Measurements from ENCODE around the gene LCT. TPM values are rescaled to one million over a fixed set of nuclear protein-coding genes. Genes with fewer than 3 reads are reported as not detected.

LCT gene
- total and polyA plus RNA-seq, 4 donors: 0.01 to 0.06 (median 0.02) TPM; not detected in 1

DNA sequence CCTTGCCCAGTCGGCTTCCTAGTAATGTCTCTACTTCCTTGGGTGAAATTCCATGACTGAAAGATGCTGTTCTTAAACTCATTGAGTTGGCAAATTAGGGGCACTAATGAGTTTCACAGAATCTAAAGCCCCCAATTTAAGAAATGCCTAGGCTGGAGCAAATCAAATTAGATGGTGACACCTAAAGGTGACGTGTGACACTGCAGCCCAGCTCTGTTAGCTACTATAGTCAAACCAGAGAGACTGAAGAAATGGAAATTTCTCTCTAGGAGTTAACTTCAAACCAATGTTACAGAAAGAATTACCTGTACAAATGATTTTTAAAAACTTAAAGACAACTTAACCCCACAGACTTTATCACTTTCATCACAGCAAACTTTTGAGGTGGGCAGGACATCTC, 37.2 kb downstream of the LCT start:
- 42 to 77% methylated on average over 2 of the region's 2 CpGs for WGBS, 2 donors
- DNase-seq: no peak
- H3K36me3 ChIP-seq (ENCODE audit: control insufficient read depth in 4 of 4, insufficient read depth in 4 of 4, low read length in 4 of 4): no peaks in the 10 kb centered on the region
- TF ChIP-seq, protein P1, sequence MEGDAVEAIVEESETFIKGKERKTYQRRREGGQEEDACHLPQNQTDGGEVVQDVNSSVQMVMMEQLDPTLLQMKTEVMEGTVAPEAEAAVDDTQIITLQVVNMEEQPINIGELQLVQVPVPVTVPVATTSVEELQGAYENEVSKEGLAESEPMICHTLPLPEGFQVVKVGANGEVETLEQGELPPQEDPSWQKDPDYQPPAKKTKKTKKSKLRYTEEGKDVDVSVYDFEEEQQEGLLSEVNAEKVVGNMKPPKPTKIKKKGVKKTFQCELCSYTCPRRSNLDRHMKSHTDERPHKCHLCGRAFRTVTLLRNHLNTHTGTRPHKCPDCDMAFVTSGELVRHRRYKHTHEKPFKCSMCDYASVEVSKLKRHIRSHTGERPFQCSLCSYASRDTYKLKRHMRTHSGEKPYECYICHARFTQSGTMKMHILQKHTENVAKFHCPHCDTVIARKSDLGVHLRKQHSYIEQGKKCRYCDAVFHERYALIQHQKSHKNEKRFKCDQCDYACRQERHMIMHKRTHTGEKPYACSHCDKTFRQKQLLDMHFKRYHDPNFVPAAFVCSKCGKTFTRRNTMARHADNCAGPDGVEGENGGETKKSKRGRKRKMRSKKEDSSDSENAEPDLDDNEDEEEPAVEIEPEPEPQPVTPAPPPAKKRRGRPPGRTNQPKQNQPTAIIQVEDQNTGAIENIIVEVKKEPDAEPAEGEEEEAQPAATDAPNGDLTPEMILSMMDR (IDR thresholded peaks at IDR 0.05; ENCODE audit: control extremely low read depth, extremely low read depth): no peak
- ATAC-seq (ENCODE audit: insufficient read depth, low FRiP score): no peak
- H3K9me3 ChIP-seq (ENCODE audit: control insufficient read depth in 4 of 4, insufficient read depth in 3 of 4, low read length in 3 of 4): peaks cover 0 to 5% (median 0%) of the 10 kb centered on the region in 4 donors
- H3K9ac ChIP-seq (ENCODE audit: insufficient read depth in 1 of 2, low read length in 2 of 2): no peak overlapping the region
- H3K27me3 ChIP-seq (ENCODE audit: control insufficient read depth in 3 of 3, insufficient read depth in 3 of 3, low read length in 2 of 3): no peaks in the 10 kb centered on the region
- H3K4me3 ChIP-seq: no peak overlapping the region
- no peak overlapping the region for H3K27ac ChIP-seq (ENCODE audit: low read depth in 1 of 2, low read length in 1 of 2)
- H3K4me1 ChIP-seq (ENCODE audit: control insufficient read depth in 5 of 5, insufficient read depth in 5 of 5, low read length in 5 of 5): peaks cover 0 to 7% (median 0%) of the 10 kb centered on the region in 5 donors

DNA sequence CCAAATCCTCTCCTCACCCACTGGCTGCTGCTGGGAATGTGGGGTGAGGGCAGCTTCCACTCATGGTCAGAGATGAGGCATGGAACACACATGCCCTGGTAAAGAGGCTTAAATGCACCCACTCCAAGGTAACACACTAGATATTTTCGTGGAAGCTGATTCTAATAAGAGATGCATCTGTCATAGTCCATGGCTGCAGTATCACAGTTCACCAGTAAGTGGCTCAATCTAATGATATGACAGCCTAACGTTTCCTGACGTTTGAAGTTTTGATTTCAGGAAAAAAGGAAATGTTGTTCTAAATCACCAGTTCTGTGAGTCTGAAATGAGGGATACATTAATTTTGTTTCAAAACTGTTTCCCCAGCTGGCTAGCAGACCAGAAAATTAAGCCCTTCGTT, 38.2 kb downstream of the LCT start:
- peaks cover 0 to 7% (median 0%) of the 10 kb centered on the region in 5 donors for H3K4me1 ChIP-seq (ENCODE audit: control insufficient read depth in 5 of 5, insufficient read depth in 5 of 5, low read length in 5 of 5)
- 38 to 50% methylated on average over 4 of the region's 4 CpGs for WGBS, 2 donors
- H3K4me3 ChIP-seq: no peak overlapping the region
- ATAC-seq (ENCODE audit: insufficient read depth, low FRiP score) (no peak), DNase-seq (no peak)
- no peak overlapping the region for H3K9ac ChIP-seq (ENCODE audit: insufficient read depth in 1 of 2, low read length in 2 of 2)
- no peak overlapping the region for H3K27ac ChIP-seq (ENCODE audit: low read depth in 1 of 2, low read length in 1 of 2)
- TF ChIP-seq, protein P1 (IDR thresholded peaks at IDR 0.05; ENCODE audit: control extremely low read depth, extremely low read depth): no peak
- no peaks in the 10 kb centered on the region for H3K36me3 ChIP-seq (ENCODE audit: control insufficient read depth in 4 of 4, insufficient read depth in 4 of 4, low read length in 4 of 4)
- no peaks in the 10 kb centered on the region for H3K27me3 ChIP-seq (ENCODE audit: control insufficient read depth in 3 of 3, insufficient read depth in 3 of 3, low read length in 2 of 3)
- peaks cover 0 to 5% (median 0%) of the 10 kb centered on the region in 4 donors for H3K9me3 ChIP-seq (ENCODE audit: control insufficient read depth in 4 of 4, insufficient read depth in 3 of 4, low read length in 3 of 4)

DNA sequence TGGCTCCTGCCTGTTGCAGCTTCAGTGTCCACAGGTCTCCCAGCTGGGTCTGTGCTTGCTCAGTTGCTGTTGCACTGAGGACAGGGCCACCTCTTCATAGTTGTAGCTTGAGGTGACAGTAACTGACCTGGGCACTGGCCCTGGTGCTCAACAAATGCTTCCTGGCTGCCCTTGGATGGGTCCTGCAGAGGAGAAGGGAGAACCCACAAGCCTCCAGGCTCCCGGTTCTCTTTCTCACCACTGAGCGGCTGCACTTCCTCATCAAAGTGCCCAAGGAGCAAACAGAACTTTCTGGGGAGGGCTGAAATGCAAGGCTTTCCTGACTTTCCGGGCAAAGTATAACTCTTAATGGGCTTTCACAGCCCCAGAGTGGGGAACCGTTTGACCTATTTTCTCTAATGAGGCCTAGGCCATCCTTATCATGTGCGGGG, 38.7 kb downstream of the LCT start:
- H3K36me3 ChIP-seq (ENCODE audit: control insufficient read depth in 4 of 4, insufficient read depth in 4 of 4, low read length in 4 of 4): no peaks in the 10 kb centered on the region
- peaks cover 0 to 5% (median 0%) of the 10 kb centered on the region in 4 donors for H3K9me3 ChIP-seq (ENCODE audit: control insufficient read depth in 4 of 4, insufficient read depth in 3 of 4, low read length in 3 of 4)
- WGBS, 2 donors: 29 to 57% methylated on average over 5 of the region's 5 CpGs
- H3K27ac ChIP-seq (ENCODE audit: low read depth in 1 of 2, low read length in 1 of 2): no peak overlapping the region
- no peak overlapping the region for H3K4me3 ChIP-seq
- no peak for DNase-seq
- TF ChIP-seq, protein P1 (IDR thresholded peaks at IDR 0.05; ENCODE audit: control extremely low read depth, extremely low read depth): no peak
- no peak for ATAC-seq (ENCODE audit: insufficient read depth, low FRiP score)
- H3K4me1 ChIP-seq (ENCODE audit: control insufficient read depth in 5 of 5, insufficient read depth in 5 of 5, low read length in 5 of 5): peaks cover 0 to 7% (median 0%) of the 10 kb centered on the region in 5 donors
- no peak overlapping the region for H3K9ac ChIP-seq (ENCODE audit: insufficient read depth in 1 of 2, low read length in 2 of 2)
- no peaks in the 10 kb centered on the region for H3K27me3 ChIP-seq (ENCODE audit: control insufficient read depth in 3 of 3, insufficient read depth in 3 of 3, low read length in 2 of 3)
